ENCODE data around the gene TNRC6B.

The TNRC6B gene

GRCh38 chr22:40210818-40211217, 33.1 kb downstream of the TNRC6B start:
- ChIA-PET POLR2A (no interaction called here), CTCF (interaction anchor here (1.5 kb wide), 1 partner anchor 14 kb away, joined by 4 read pairs; no protein-coding TSS in a partner anchor)
- no peak for TF ChIP-seq CTCF (IDR thresholded peaks at IDR 0.05; ENCODE audit: control extremely low read depth, extremely low read depth, low read depth, missing control alignments)
- peak; percentile 62 for DNase-seq (ENCODE audit: extremely low spot score)

GRCh38 chr22:40211476-40212054, 33.8 kb downstream of the TNRC6B start:
- no peak for DNase-seq (ENCODE audit: extremely low spot score)
- TF ChIP-seq CTCF (IDR thresholded peaks at IDR 0.05; ENCODE audit: control extremely low read depth, extremely low read depth, low read depth, missing control alignments) = no peak
- CTCF ChIA-PET = interaction anchor here (1.5 kb wide), 1 partner anchor 13 kb away, joined by 4 read pairs; no protein-coding TSS in a partner anchor
- POLR2A ChIA-PET = no interaction called here

GRCh38 chr22:40212121-40212520, 34.4 kb downstream of the TNRC6B start:
- CTCF ChIA-PET = interaction anchor here (1.5 kb wide), 1 partner anchor 13 kb away, joined by 4 read pairs; no protein-coding TSS in a partner anchor
- no peak for DNase-seq (ENCODE audit: extremely low spot score)
- POLR2A ChIA-PET = no interaction called here
- no peak for TF ChIP-seq CTCF (IDR thresholded peaks at IDR 0.05; ENCODE audit: control extremely low read depth, extremely low read depth, low read depth, missing control alignments)

GRCh38 chr22:40213478-40213877, 35.8 kb downstream of the TNRC6B start:
- DNase-seq (ENCODE audit: extremely low spot score) = no peak
- POLR2A ChIA-PET = no interaction called here
- CTCF ChIA-PET = interaction anchor here (1.6 kb wide), 1 partner anchor 12 kb away, joined by 4 read pairs; no protein-coding TSS in a partner anchor
- no peak for TF ChIP-seq CTCF (IDR thresholded peaks at IDR 0.05; ENCODE audit: control extremely low read depth, extremely low read depth, low read depth, missing control alignments)

GRCh38 chr22:40215266-40215665, 37.5 kb downstream of the TNRC6B start:
- ChIA-PET POLR2A (interaction anchor here (1.8 kb wide), 1 partner anchor 38 kb away, joined by 6 read pairs; the partner anchor contains the start of gene TNRC6B), CTCF (interaction anchor here (0.7 to 1.5 kb wide), 3 partner anchors 8 to 132 kb away, joined by 3 read pairs; no protein-coding TSS in a partner anchor)
- DNase-seq (ENCODE audit: extremely low spot score) = no peak
- TF ChIP-seq CTCF (IDR thresholded peaks at IDR 0.05; ENCODE audit: control extremely low read depth, extremely low read depth, low read depth, missing control alignments) = no peak

- no peak for TF ChIP-seq CTCF (IDR thresholded peaks at IDR 0.05; ENCODE audit: control extremely low read depth, extremely low read depth, low read depth, missing control alignments)
- DNase-seq (ENCODE audit: extremely low spot score) = peak; percentile 39
- CTCF ChIA-PET = interaction anchor here (0.7 to 1.5 kb wide), 3 partner anchors 9 to 131 kb away, joined by 3 read pairs; no protein-coding TSS in a partner anchor
- POLR2A ChIA-PET = interaction anchor here (1.8 kb wide), 1 partner anchor 39 kb away, joined by 6 read pairs; the partner anchor contains the start of gene TNRC6B
These were observed 38.5 kb downstream of the TNRC6B start for GRCh38 chr22:40216041-40216756.
